ENCODE data around the gene CSTF1. TPM values are rescaled to one million over a fixed set of nuclear protein-coding genes. Genes with fewer than 3 reads are reported as not detected.

The CSTF1 gene
- total RNA-seq, 1 donor from 2014 or later: 16.9 TPM

DNA sequence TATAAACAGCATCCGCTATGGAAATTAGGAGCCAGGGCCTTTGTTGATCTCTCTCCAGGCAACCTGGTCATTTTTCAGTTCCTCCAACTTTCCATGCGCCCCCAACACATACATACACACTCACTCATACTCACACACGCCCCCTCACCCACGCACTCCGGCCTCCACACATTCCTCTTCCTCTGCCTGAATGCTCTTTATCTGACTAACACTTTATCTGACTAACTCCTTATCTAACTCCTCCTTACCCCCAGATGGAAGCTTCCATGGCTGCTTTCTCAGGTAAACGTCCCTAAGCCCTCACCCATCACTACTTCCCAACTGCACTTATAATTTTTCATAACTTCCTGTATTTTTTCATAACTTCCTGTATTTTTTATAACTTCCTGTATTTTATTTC is 37.1 kb downstream of the CSTF1 start:
- Histone ChIP-seq H3K4me3 (no peak overlapping the region), H3K4me1 (peaks cover 5% of the 10 kb centered on the region), H3K36me3 (no peaks in the 10 kb centered on the region), H3K27ac (replicated peaks) (no peak overlapping the region), H3K9me3 (replicated peaks) (no peaks in the 10 kb centered on the region), H3K27me3 (ENCODE audit: low read depth) (peaks cover 21% of the 10 kb centered on the region)
- TF ChIP-seq, protein P1, sequence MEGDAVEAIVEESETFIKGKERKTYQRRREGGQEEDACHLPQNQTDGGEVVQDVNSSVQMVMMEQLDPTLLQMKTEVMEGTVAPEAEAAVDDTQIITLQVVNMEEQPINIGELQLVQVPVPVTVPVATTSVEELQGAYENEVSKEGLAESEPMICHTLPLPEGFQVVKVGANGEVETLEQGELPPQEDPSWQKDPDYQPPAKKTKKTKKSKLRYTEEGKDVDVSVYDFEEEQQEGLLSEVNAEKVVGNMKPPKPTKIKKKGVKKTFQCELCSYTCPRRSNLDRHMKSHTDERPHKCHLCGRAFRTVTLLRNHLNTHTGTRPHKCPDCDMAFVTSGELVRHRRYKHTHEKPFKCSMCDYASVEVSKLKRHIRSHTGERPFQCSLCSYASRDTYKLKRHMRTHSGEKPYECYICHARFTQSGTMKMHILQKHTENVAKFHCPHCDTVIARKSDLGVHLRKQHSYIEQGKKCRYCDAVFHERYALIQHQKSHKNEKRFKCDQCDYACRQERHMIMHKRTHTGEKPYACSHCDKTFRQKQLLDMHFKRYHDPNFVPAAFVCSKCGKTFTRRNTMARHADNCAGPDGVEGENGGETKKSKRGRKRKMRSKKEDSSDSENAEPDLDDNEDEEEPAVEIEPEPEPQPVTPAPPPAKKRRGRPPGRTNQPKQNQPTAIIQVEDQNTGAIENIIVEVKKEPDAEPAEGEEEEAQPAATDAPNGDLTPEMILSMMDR (IDR thresholded peaks at IDR 0.05; ENCODE audit: borderline replicate concordance): no peak
- intact Hi-C loops (cut with micrococcal nuclease): no loop called here
- DNase-seq: no peak

GRCh38 chr20:56429941-56430340 is 37.5 kb downstream of the CSTF1 start:
- no peaks in the 10 kb centered on the region for H3K36me3 ChIP-seq
- no peaks in the 10 kb centered on the region for H3K9me3 ChIP-seq (replicated peaks)
- peaks cover 5% of the 10 kb centered on the region for H3K4me1 ChIP-seq
- peaks cover 21% of the 10 kb centered on the region for H3K27me3 ChIP-seq (ENCODE audit: low read depth)
- no peak for DNase-seq
- TF ChIP-seq, protein P1 (IDR thresholded peaks at IDR 0.05; ENCODE audit: borderline replicate concordance): no peak
- intact Hi-C loops (cut with micrococcal nuclease): no loop called here
- no peak overlapping the region for H3K4me3 ChIP-seq
- no peak overlapping the region for H3K27ac ChIP-seq (replicated peaks)

- peaks cover 21% of the 10 kb centered on the region for H3K27me3 ChIP-seq (ENCODE audit: low read depth)
- H3K4me3 ChIP-seq: no peak overlapping the region
- H3K9me3 ChIP-seq (replicated peaks): no peaks in the 10 kb centered on the region
- TF ChIP-seq, protein P1 (IDR thresholded peaks at IDR 0.05; ENCODE audit: borderline replicate concordance): no peak
- intact Hi-C loops (cut with micrococcal nuclease): no loop called here
- no peaks in the 10 kb centered on the region for H3K36me3 ChIP-seq
- no peak overlapping the region for H3K27ac ChIP-seq (replicated peaks)
- DNase-seq: no peak
- H3K4me1 ChIP-seq: peaks cover 5% of the 10 kb centered on the region
Measured at GRCh38 chr20:56430461-56430860, 38.0 kb downstream of the CSTF1 start.

GRCh38 chr20:56430957-56431356 is 38.5 kb downstream of the CSTF1 start:
- H3K27me3 ChIP-seq (ENCODE audit: low read depth): peaks cover 21% of the 10 kb centered on the region
- H3K4me1 ChIP-seq: peaks cover 5% of the 10 kb centered on the region
- no peak overlapping the region for H3K27ac ChIP-seq (replicated peaks)
- H3K36me3 ChIP-seq: no peaks in the 10 kb centered on the region
- intact Hi-C loops (cut with micrococcal nuclease): no loop called here
- H3K9me3 ChIP-seq (replicated peaks): no peaks in the 10 kb centered on the region
- TF ChIP-seq, protein P1 (IDR thresholded peaks at IDR 0.05; ENCODE audit: borderline replicate concordance): no peak
- DNase-seq: no peak
- no peak overlapping the region for H3K4me3 ChIP-seq

DNA sequence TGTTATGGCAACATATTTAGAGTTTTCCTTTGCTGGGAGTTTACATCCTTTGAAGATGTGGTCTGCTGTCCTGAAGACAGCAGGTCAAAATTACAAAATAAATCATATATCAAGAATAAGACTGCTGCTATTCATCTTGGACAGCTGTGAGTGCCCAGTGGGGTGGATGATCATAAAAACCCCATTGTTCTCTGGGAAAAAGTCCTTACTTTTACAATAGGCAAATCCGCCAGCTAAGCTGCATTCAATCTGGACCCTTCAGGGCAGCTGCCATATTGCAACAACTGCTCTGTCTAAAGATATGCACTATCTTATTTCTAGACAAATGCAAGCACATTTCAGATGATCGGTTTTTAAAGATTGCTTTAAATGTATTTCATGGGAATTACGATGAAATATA is 39.0 kb downstream of the CSTF1 start:
- no peaks in the 10 kb centered on the region for H3K36me3 ChIP-seq
- H3K4me1 ChIP-seq: peaks cover 5% of the 10 kb centered on the region
- intact Hi-C loops (cut with micrococcal nuclease): no loop called here

More for the DNA sequence above, 39.0 kb downstream of the CSTF1 start:
- no peak overlapping the region for H3K27ac ChIP-seq (replicated peaks)
- peaks cover 21% of the 10 kb centered on the region for H3K27me3 ChIP-seq (ENCODE audit: low read depth)
- H3K9me3 ChIP-seq (replicated peaks): no peaks in the 10 kb centered on the region
- TF ChIP-seq, protein P1 (IDR thresholded peaks at IDR 0.05; ENCODE audit: borderline replicate concordance): no peak
- no peak for DNase-seq
- no peak overlapping the region for H3K4me3 ChIP-seq
